Measurements from ENCODE around the gene CCDC38.
"Not testable (repeated sequence)": the region's sequence is repeated elsewhere in the genome, so short reads cannot be mapped to it uniquely, and the experiment has no call there.

The CCDC38 gene

GRCh38 chr12:95882873-95883272, 59.5 kb downstream of the CCDC38 start:
- DNase-seq (ENCODE audit: low spot score) = no peak

GRCh38 chr12:95882080-95882479, 60.3 kb downstream of the CCDC38 start:
- no peak for DNase-seq (ENCODE audit: low spot score)

GRCh38 chr12:95881331-95881955, 61.0 kb downstream of the CCDC38 start:
- no peak for DNase-seq (ENCODE audit: low spot score)

GRCh38 chr12:95880895-95881294, 61.5 kb downstream of the CCDC38 start:
- no peak for DNase-seq (ENCODE audit: low spot score)

GRCh38 chr12:95877622-95878021, 64.8 kb downstream of the CCDC38 start:
- no peak for DNase-seq (ENCODE audit: low spot score)

- no peak for DNase-seq (ENCODE audit: low spot score)
Measured at GRCh38 chr12:95874452-95874851, 68.0 kb downstream of the CCDC38 start.

- no peak for DNase-seq (ENCODE audit: low spot score)
Measured at GRCh38 chr12:95870897-95871296, 71.5 kb downstream of the CCDC38 start.

- no peak for DNase-seq (ENCODE audit: low spot score)
Measured at GRCh38 chr12:95863337-95863736, 79.1 kb downstream of the CCDC38 start.

GRCh38 chr12:95862038-95862437, 80.4 kb downstream of the CCDC38 start:
- DNase-seq (ENCODE audit: low spot score) = no peak

GRCh38 chr12:95859947-95860850, 82.2 kb downstream of the CCDC38 start:
- DNase-seq (ENCODE audit: low spot score) = no peak

GRCh38 chr12:95859344-95859816, 83.0 kb downstream of the CCDC38 start:
- peak; percentile 32 for DNase-seq (ENCODE audit: low spot score)

- peak; percentile 98 for DNase-seq (ENCODE audit: low spot score)
Measured at GRCh38 chr12:95858451-95859343, 83.7 kb downstream of the CCDC38 start, which contains the start of gene SNRPF. TSS of gene SNRPF (plus strand) at chr12:95858952. CDS start at chr12:95859074, 122 bp downstream.

- DNase-seq (ENCODE audit: low spot score) = no peak
Measured at GRCh38 chr12:95857799-95858198, 84.6 kb downstream of the CCDC38 start.

- DNase-seq (ENCODE audit: low spot score) = no peak
Measured at GRCh38 chr12:95857156-95857555, 85.3 kb downstream of the CCDC38 start.

GRCh38 chr12:95852133-95852532, 90.3 kb downstream of the CCDC38 start:
- DNase-seq (ENCODE audit: low spot score) = no peak

GRCh38 chr12:95851606-95852005, 90.8 kb downstream of the CCDC38 start:
- DNase-seq (ENCODE audit: low spot score) = no peak

GRCh38 chr12:95848575-95849388, 93.6 kb downstream of the CCDC38 start:
- peak; percentile 42 for DNase-seq (ENCODE audit: low spot score)

GRCh38 chr12:95842426-95842825, 100.0 kb downstream of the CCDC38 start:
- DNase-seq (ENCODE audit: low spot score) = not testable (repeated sequence)

- DNase-seq (ENCODE audit: low spot score) = no peak
Measured at GRCh38 chr12:95838125-95838524, 104.3 kb downstream of the CCDC38 start.

- no peak for DNase-seq (ENCODE audit: low spot score)
Measured at GRCh38 chr12:95837240-95838038, 105.0 kb downstream of the CCDC38 start.

Data from cerebellar cortex (tissue), 1 donor.